Raji (cell line): ENCODE measurements around the gene PRDM10.
A peak's percentile ranks its signal among the peaks of the same experiment; 100 is the strongest.

ENCODE experiments used
- POLR2A ChIP-seq: IDR thresholded peaks from 2 replicates; pipeline ENCODE4 v1.6.1; 2011; ENCODE audit warnings: low read depth, low read length, control low read depth; ENCODE audit not compliant: insufficient read depth

The PRDM10 gene

DNA sequence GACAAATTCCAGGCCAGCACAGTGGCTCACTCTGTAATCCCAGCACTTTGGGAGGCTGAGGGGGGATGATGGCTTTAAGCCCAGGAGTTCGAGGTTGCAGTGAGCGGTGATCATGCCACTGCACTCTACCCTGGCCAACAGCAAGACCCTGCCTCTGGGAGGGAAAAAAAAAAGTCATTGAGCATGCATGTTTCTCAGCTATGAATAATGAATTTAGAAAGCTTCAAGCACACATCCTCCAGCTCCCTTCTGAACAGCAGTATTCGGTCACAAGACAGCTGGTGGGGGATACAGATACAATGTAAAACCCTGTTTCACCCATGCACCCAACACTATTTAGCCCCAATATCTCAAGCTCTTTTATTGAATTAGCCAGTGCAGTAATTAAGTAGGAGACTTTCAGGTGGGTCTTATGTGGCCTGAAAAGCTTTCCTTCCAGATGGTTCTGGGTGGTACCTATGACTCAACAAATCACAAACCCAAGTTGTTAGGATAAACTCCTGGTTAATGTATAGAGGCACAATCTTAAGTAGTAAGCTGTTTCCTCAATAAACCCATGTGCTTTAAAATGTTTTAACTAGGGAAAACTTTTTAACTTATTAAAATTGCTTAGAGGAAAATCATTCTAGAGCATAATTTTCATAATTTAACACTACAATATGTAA, 13.4 kb downstream of the PRDM10 start:
- TF ChIP-seq POLR2A: no peak

- no peak for TF ChIP-seq POLR2A
Measured at GRCh38 chr11:129987950-129988349, 14.7 kb downstream of the PRDM10 start.

DNA sequence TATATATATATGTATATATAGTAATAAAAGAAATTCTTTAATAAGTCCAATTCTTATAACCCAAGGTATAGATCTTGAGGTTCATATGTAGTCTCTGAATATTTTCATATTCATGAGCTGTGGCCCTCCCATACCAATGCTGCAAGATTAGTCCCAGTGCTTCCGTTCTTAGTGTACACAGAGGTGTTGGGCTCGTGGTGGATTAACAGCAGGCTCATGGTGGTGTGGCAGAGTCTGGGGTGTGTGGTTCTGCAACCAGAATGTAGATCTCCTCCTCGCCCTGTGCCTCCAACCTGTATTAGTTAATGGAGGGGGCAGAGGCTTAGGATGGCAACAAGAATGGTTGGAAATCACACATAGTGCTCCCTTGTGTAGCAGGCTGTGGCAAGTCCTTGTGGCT, 16.8 kb downstream of the PRDM10 start:
- no peak for TF ChIP-seq POLR2A

DNA sequence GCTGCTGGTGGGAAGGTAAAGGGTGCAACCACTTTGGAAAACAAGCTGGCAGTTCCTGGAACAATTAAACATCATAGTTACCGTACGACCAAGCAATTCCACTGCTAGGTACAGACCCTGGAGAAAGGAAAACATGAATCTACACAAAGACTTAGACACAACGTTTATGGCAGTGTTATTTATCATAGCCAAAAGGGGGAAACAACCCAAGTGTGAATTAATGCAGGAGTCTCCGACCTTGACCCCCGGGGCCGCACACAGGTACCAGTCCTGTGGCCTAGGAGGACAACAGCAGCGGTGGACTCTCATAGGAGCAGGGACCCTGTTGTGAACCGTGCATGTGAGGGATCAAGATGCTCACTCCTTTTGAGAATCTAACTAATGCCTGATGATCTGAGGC, 22.5 kb downstream of the PRDM10 start:
- no peak for TF ChIP-seq POLR2A

DNA sequence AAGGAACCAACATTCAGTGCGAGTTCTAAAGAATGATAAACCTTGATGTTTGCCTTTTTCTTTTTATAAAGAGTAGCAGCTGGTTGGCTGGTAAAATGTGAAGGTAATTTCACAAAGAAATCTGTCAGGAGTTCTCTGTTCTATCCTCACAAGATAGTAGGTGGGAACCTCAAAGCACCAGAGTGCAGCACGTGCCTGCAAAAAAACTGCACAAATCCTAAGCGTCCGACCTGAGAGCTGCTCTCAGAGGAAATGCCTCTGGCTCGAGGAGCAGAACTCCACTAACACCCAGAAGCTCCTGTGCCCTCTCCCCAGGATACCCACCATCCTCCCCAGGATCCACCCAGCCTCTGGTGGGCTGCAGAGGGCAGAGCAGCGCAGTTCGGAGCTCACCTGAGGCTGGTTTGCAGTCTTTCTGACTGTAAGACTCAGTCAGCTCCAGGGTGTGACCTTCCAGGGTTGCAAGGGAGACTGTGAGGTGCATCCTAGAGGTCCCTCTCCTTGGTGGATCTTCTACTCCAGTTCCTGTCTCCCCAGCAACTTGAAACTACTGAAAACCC, 23.5 kb downstream of the PRDM10 start:
- TF ChIP-seq POLR2A: no peak

GRCh38 chr11:129978447-129978846, 24.2 kb downstream of the PRDM10 start:
- TF ChIP-seq POLR2A: no peak

DNA sequence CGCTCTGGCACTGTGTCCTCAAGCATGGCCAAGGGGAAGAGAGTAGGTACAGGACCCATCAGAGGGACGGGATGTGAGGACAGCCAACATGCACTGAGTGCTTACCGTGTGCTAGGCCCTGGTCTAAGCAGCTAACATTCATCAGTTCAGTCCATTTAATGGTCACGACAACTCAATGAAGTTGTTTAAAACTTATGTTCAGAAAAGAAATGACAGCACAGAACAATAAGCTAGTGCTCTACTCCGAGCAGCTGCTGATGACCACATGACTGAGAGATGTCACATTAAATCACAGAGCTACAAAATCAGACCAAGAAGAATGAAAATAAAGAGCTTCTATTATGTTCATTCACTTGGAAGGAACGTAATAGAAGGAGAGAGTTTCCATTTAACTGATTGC, 26.3 kb downstream of the PRDM10 start:
- TF ChIP-seq POLR2A: no peak

DNA sequence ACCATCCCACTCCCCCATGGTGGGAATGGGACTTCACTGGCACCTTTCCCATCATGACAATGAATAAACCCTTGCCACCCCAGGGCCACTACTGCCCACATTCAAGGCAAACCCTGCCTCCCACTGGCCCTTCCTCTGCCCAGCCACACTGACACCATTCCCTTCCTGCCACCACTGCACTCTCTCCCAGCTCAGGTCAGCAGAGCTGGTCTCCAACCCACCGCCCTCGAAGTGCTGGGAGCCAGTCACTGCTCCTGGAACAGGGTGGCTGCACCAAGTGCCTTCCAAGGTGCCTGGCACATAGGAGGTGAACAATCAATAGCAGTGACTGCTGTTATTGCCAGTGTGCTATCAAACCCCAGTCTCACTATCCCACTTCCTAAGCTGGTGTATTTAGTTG, 27.1 kb downstream of the PRDM10 start:
- TF ChIP-seq POLR2A: no peak

- no peak for TF ChIP-seq POLR2A
Measured at GRCh38 chr11:129974672-129975071, 28.0 kb downstream of the PRDM10 start.

- no peak for TF ChIP-seq POLR2A
Measured at GRCh38 chr11:129974237-129974636, 28.4 kb downstream of the PRDM10 start.

DNA sequence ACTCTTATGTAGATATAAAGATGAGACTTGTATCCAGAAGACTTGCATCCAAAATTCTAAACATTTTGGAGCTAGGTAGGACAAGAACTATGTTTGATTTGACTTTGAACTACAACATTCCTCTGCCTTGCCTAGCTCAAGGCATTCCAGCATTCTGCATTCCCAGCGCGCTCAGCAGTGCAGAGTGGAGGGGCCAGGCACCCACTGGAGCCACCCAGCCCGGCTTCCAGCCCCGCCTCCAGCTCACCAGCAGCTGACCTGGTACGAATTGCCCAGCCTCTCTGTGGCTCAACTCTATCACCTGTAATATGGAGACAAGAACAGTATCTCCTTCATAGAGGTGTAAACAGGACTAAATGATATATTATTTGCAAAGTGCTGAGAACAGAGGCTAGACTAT, 28.8 kb downstream of the PRDM10 start:
- no peak for TF ChIP-seq POLR2A

- TF ChIP-seq POLR2A: peak; percentile 33
Measured at GRCh38 chr11:129973068-129973467, 29.6 kb downstream of the PRDM10 start.

DNA sequence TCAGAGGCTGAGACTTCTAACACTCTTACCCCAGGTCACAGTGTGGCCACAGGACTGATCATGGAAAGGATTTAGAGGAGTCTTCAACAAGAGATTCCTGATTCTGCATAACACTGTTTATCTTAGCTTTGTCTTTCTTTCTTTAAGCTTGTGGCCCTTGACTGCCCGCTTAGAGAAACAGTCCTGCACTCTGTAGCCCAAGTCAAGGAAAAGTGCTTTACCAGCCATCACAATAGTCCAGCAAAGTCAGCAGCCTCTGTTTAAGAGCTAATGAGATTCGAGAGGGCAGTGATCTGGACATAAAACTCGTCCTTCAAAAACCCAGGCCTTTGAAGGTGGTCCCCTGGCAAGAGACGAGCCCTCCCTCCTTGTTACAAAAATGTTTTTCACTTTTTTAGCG, 30.0 kb downstream of the PRDM10 start:
- TF ChIP-seq POLR2A: no peak; the same call in 1 of the 2 replicates

DNA sequence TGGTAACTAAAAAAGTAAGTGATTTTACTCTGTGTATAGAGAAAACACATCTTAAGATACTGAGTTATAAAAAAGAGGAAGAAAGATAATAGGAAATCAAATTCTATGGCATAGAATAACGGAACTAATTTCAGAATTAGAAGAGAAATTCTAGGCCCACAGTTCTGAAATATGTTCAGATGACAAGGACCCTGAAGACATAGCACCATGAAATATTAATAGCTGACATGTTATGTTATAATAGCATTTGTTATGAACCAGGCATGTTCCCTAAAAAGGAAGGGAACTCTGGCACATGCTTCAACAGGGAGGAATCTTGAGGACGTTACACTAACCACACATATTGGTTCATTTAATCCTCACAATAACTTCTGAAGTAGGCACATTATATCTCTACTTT, 32.7 kb downstream of the PRDM10 start:
- no peak for TF ChIP-seq POLR2A

GRCh38 chr11:129968591-129969419, 33.8 kb downstream of the PRDM10 start:
- no peak for TF ChIP-seq POLR2A

- no peak for TF ChIP-seq POLR2A
Measured at GRCh38 chr11:129967996-129968395, 34.6 kb downstream of the PRDM10 start.
